Stimulated activated CD4-positive, alpha-beta T cell treated with anti-CD3 and anti-CD28 coated beads, Interleukin-15, amount 100 ng/mL, for 24 hours (primary cell): Measurements from ENCODE around the gene NEK11.

Experiments used
- DNase-seq: peaks from one replicate; pipeline ENCODE4 v3.0.0-alpha.2; 2020

The NEK11 gene

GRCh38 chr3:131047582-131047981 is 20.9 kb downstream of the NEK11 start:
- DNase-seq: no peak

- no peak for DNase-seq
Observed at GRCh38 chr3:131048030-131048429, 21.4 kb downstream of the NEK11 start.

- no peak for DNase-seq
Observed at GRCh38 chr3:131050001-131050400, 23.3 kb downstream of the NEK11 start.

- no peak for DNase-seq
Observed at GRCh38 chr3:131053043-131053859, 26.6 kb downstream of the NEK11 start.

GRCh38 chr3:131067983-131068382 is 41.3 kb downstream of the NEK11 start:
- DNase-seq: no peak

GRCh38 chr3:131072099-131072559 is 45.5 kb downstream of the NEK11 start:
- DNase-seq: no peak

- no peak for DNase-seq
Observed at GRCh38 chr3:131072845-131073244, 46.2 kb downstream of the NEK11 start.

GRCh38 chr3:131075632-131076328 is 49.1 kb downstream of the NEK11 start:
- no peak for DNase-seq

- DNase-seq: no peak
Observed at GRCh38 chr3:131077904-131078303, 51.2 kb downstream of the NEK11 start.

GRCh38 chr3:131079086-131079485 is 52.4 kb downstream of the NEK11 start:
- DNase-seq: no peak

- DNase-seq: no peak
Observed at GRCh38 chr3:131081224-131081623, 54.5 kb downstream of the NEK11 start.

- no peak for DNase-seq
Observed at GRCh38 chr3:131082246-131082645, 55.6 kb downstream of the NEK11 start.

GRCh38 chr3:131082871-131083863 is 56.5 kb downstream of the NEK11 start:
- DNase-seq: no peak

GRCh38 chr3:131091768-131092167 is 65.1 kb downstream of the NEK11 start:
- no peak for DNase-seq

- DNase-seq: no peak
Observed at GRCh38 chr3:131107637-131108433, 81.2 kb downstream of the NEK11 start.

- no peak for DNase-seq
Observed at GRCh38 chr3:131109156-131109555, 82.5 kb downstream of the NEK11 start.

GRCh38 chr3:131110087-131110486 is 83.4 kb downstream of the NEK11 start:
- DNase-seq: no peak

GRCh38 chr3:131114256-131114655 is 87.6 kb downstream of the NEK11 start:
- DNase-seq: no peak

- DNase-seq: no peak
Observed at GRCh38 chr3:131125684-131126083, 99.0 kb downstream of the NEK11 start.

GRCh38 chr3:131140891-131141290 is 114.2 kb downstream of the NEK11 start:
- DNase-seq: no peak

- DNase-seq: no peak
Observed at GRCh38 chr3:131141770-131142169, 115.1 kb downstream of the NEK11 start.

GRCh38 chr3:131142580-131142979 is 115.9 kb downstream of the NEK11 start:
- no peak for DNase-seq
